ENCODE data around the gene NCK2. TPM values are rescaled to one million over a fixed set of nuclear protein-coding genes. Genes with fewer than 3 reads are reported as not detected.

Gene NCK2
- total RNA-seq, 1 experiment from 2014 or later: 49.2 TPM

- Histone ChIP-seq H3K4ac (ENCODE audit: low read depth, low read length) (no peak overlapping the region), H2BK120ac (ENCODE audit: low read depth, low read length, poor library complexity, severe bottlenecking) (no peak overlapping the region), H3K27me3 (ENCODE audit: insufficient read depth, low read length) (no peaks in the 10 kb centered on the region), H3K56ac (ENCODE audit: insufficient read length, low read depth, low read length) (no peak overlapping the region), H4K5ac (ENCODE audit: insufficient read length, low read depth, low read length) (no peak overlapping the region), H3K18ac (ENCODE audit: insufficient read length, low read depth, low read length) (no peak overlapping the region), H2AK5ac (ENCODE audit: insufficient read length, low read length) (no peak overlapping the region), H3K79me2 (ENCODE audit: insufficient read depth, low read length) (peaks cover 23% of the 10 kb centered on the region; the same call in 1 of the 2 replicates), H4K91ac (ENCODE audit: insufficient read length, low read depth, low read length) (no peak overlapping the region), H3K9me3 (ENCODE audit: control insufficient read depth, low read depth, low read length) (no peaks in the 10 kb centered on the region), H2AFZ (ENCODE audit: low read length) (no peak overlapping the region), H2BK12ac (ENCODE audit: insufficient read length, low read depth, low read length) (no peak overlapping the region), H3K27ac (ENCODE audit: insufficient read length, low read depth, low read length) (no peak overlapping the region), H3K23ac (ENCODE audit: insufficient read length, low read depth, low read length) (no peak overlapping the region), H3K79me1 (ENCODE audit: insufficient read depth, low read depth, low read length, poor library complexity, severe bottlenecking) (peaks cover 7% of the 10 kb centered on the region), H3K14ac (ENCODE audit: insufficient read depth, low read length) (no peak overlapping the region), H2BK15ac (ENCODE audit: low read depth, low read length) (no peak overlapping the region), H3T11ph (ENCODE audit: low read length) (no peak overlapping the region), H2BK20ac (ENCODE audit: low read depth, low read length, poor library complexity, severe bottlenecking) (no peak overlapping the region), H3K4me2 (ENCODE audit: insufficient read depth, insufficient read length, low read length) (peak overlapping the region; percentile 17), H3K4me1 (ENCODE audit: insufficient read depth, low read length) (peaks cover 8% of the 10 kb centered on the region; the same call in 1 of the 2 replicates), H3K23me2 (ENCODE audit: insufficient read length, low read depth, low read length, poor library complexity, severe bottlenecking) (peaks cover 8% of the 10 kb centered on the region), H4K8ac (replicated peaks; ENCODE audit: insufficient read length, low read depth, low read length) (no peak overlapping the region), H2BK5ac (ENCODE audit: insufficient read length, low read length) (no peak overlapping the region), H4K20me1 (ENCODE audit: control insufficient read depth, insufficient read depth, insufficient read length) (no peaks in the 10 kb centered on the region), H3K9ac (ENCODE audit: extremely low read depth, insufficient read length, low read length) (no peak overlapping the region)
- Mint-ChIP-seq H3K36me3 (ENCODE audit: insufficient read depth in 1 of 3, low read depth in 3 of 3) (peaks cover 0 to 20% (median 3%) of the 10 kb centered on the region in 3 experiments; a peak in 6 of 7 replicates), H3K4me1 (peaks cover 41% of the 10 kb centered on the region in 2 experiments), H3K27me3 (ENCODE audit: low read depth) (peaks cover 26% of the 10 kb centered on the region), H3K27ac (peak overlapping the region in 1 of 3 experiments; percentile 69; a peak in 3 of 7 replicates), H3K4me3 (peak overlapping the region; percentile 76 to 86), H3K9me3 (no peaks in the 10 kb centered on the region; a peak in 1 of 5 replicates)
- no peak for TF ChIP-seq CTCF (conservative IDR thresholded peaks at IDR 0.05)
- no CpG with 5 or more reads among the region's 75 CpGs for WGBS (ENCODE audit: extremely low coverage, insufficient read length, low lambda C conversion rate)
- DNase-seq: no peak
These were observed 412 bp upstream of the NCK2 start for GRCh38 chr2:105744091-105744908.
